K562 (cell line): ENCODE results near the gene ARID3A. TPM values are rescaled to one million over a fixed set of nuclear protein-coding genes. Genes with fewer than 3 reads are reported as not detected.

Experiments used
- BHLHE40 ChIP-seq: IDR thresholded peaks from 2 replicates; pipeline ENCODE4 v1.6.1; 2011; ENCODE audit warnings: low read length, improper control_type of control experiment
- CHD4 ChIP-seq: fragments of 200-600 bp; sonication (generic); IDR thresholded peaks from 3 replicates; pipeline ENCODE4 v1.6.1; 2012; ENCODE audit warnings: low read depth, mild to moderate bottlenecking, mixed read lengths, low read length, inconsistent platforms; ENCODE audit not compliant: insufficient read depth, insufficient replicate concordance, poor library complexity, severe bottlenecking
- EGR1 ChIP-seq: fragments of 450-650 bp; conservative IDR thresholded peaks from 2 replicates; pipeline ENCODE4 v1.6.1; 2017; ENCODE audit warnings: mild to moderate bottlenecking
- HIVEP1 ChIP-seq: fragments of 250-450 bp; sonication (Bioruptor Pico); IDR thresholded peaks from 2 replicates; pipeline ENCODE4 v1.4.0; 2020; ENCODE audit warnings: mild to moderate bottlenecking
- JUNB ChIP-seq: fragments of 450-650 bp; formaldehyde crosslinking; conservative IDR thresholded peaks from 2 replicates; pipeline ENCODE4 v1.4.0; 2020; ENCODE audit warnings: mild to moderate bottlenecking
- KDM4B ChIP-seq, 2 experiments: fragments of 450-650 bp in 1 of 2; sonication (generic) in 1 of 2; IDR thresholded peaks; 2 replicates each; pipeline ENCODE4 v1.6.1; 2016 to 2017; ENCODE audit warnings: borderline replicate concordance in 2 of 2, antibody characterized with exemption in 1 of 2, low read depth in 1 of 2, mild to moderate bottlenecking in 1 of 2
- LEF1 ChIP-seq: fragments of 450-650 bp; IDR thresholded peaks from 2 replicates; pipeline ENCODE4 v1.6.1; 2016; ENCODE audit warnings: mild to moderate bottlenecking
- MIER1 ChIP-seq: fragments of 450-650 bp; IDR thresholded peaks from 2 replicates; pipeline ENCODE4 v1.6.1; 2016; ENCODE audit warnings: antibody characterized with exemption, mild to moderate bottlenecking, low read depth
- NONO ChIP-seq, 2 experiments: fragments of 200-400 bp in 1 of 2; fragments of 450-650 bp in 1 of 2; formaldehyde crosslinking in 1 of 2; IDR thresholded peaks; 2 replicates each; pipeline ENCODE4 v1.6.1; 2017; ENCODE audit warnings: low read depth in 2 of 2, mild to moderate bottlenecking in 2 of 2, moderate library complexity in 2 of 2, low read length in 1 of 2
- PCBP1 ChIP-seq: fragments of 200-400 bp; formaldehyde crosslinking; IDR thresholded peaks from 2 replicates; pipeline ENCODE4 v1.6.1; 2018; ENCODE audit warnings: mild to moderate bottlenecking, low read depth, low read length; ENCODE audit not compliant: poor library complexity, severe bottlenecking
- RBM22 ChIP-seq: fragments of 200-400 bp; formaldehyde crosslinking; IDR thresholded peaks from 2 replicates; pipeline ENCODE4 v1.6.1; 2018; ENCODE audit warnings: low read length, low read depth; ENCODE audit not compliant: poor library complexity, severe bottlenecking
- STAG1 ChIP-seq: sonication (generic); formaldehyde crosslinking; IDR thresholded peaks from 2 replicates; pipeline ENCODE4 v1.5.0; 2020; ENCODE audit warnings: missing genetic modification reagents, borderline replicate concordance
- ZC3H8 ChIP-seq: fragments of 450-650 bp; IDR thresholded peaks from 2 replicates; pipeline ENCODE4 v1.6.1; 2017
- ZNF274 ChIP-seq: IDR thresholded peaks from 2 replicates; pipeline ENCODE4 v1.6.1; 2011; ENCODE audit warnings: low read depth, mild to moderate bottlenecking, low read length, moderate library complexity, borderline replicate concordance
- ZSCAN29 ChIP-seq: fragments of 450-650 bp; IDR thresholded peaks from 2 replicates; pipeline ENCODE4 v1.6.1; 2017
- polyA plus RNA-seq, 8 experiments: library from polyadenylated mRNA; depleted of rRNA in 4 of 8; stranded (reverse) in 5 of 8; unstranded in 3 of 8; fragments of >200 nt; fragmentation: Nextera tagmentation in 2 of 8; fragmentation: Illumina TruSeq in 1 of 8; extraction: Ambion mirVana in 2 of 8; extraction: Trizol in 1 of 8; gene quantifications; 2 replicates each; pipeline versions ENCODE4 v1.2.1 to v1.2.3, GENCODE V29; 2011 to 2014; ENCODE audit warnings: inconsistent platforms in 1 of 8, missing spikeins in 1 of 8
- total RNA-seq, 7 experiments: library from RNA; depleted of rRNA in 6 of 7; stranded (reverse); fragments of >200 nt in 6 of 7; fragmentation: Illumina TruSeq in 2 of 7; extraction: Trizol in 2 of 7; gene quantifications; 2 replicates each; pipeline versions ENCODE4 v1.2.1 to v1.2.3, GENCODE V29; 2011 to 2021; ENCODE audit warnings: low replicate concordance in 1 of 7
- TF ChIP-seq, protein P1 (sequence below): fragments of 200-800 bp; sonication (Bioruptor generic); IDR thresholded peaks from 2 replicates; pipeline ENCODE4 v1.6.1; 2017; ENCODE audit warnings: missing genetic modification characterization, missing compliant biosample characterization
- TF ChIP-seq, protein P2 (sequence below): sonication (generic); formaldehyde crosslinking; IDR thresholded peaks from 2 replicates; pipeline ENCODE4 v1.8.0; 2022; ENCODE audit warnings: mild to moderate bottlenecking, missing genetic modification reagents
- TF ChIP-seq, protein P3 (sequence below): sonication (generic); formaldehyde crosslinking; IDR thresholded peaks from 2 replicates; pipeline ENCODE4 v1.8.0; 2023; ENCODE audit warnings: missing genetic modification reagents, mild to moderate bottlenecking, borderline replicate concordance
- TF ChIP-seq, protein P4 (sequence below): IDR thresholded peaks from 3 replicates; pipeline ENCODE4 v1.6.1; 2011; ENCODE audit warnings: borderline replicate concordance, mild to moderate bottlenecking; ENCODE audit not compliant: insufficient read length, insufficient read depth

The ARID3A gene
- total and polyA plus RNA-seq, 9 of the 15 experiments (the other 6 are each of a cell fraction or from before 2014, with no cell fraction given), result 1.4 to 118 (median 31.2) TPM

DNA sequence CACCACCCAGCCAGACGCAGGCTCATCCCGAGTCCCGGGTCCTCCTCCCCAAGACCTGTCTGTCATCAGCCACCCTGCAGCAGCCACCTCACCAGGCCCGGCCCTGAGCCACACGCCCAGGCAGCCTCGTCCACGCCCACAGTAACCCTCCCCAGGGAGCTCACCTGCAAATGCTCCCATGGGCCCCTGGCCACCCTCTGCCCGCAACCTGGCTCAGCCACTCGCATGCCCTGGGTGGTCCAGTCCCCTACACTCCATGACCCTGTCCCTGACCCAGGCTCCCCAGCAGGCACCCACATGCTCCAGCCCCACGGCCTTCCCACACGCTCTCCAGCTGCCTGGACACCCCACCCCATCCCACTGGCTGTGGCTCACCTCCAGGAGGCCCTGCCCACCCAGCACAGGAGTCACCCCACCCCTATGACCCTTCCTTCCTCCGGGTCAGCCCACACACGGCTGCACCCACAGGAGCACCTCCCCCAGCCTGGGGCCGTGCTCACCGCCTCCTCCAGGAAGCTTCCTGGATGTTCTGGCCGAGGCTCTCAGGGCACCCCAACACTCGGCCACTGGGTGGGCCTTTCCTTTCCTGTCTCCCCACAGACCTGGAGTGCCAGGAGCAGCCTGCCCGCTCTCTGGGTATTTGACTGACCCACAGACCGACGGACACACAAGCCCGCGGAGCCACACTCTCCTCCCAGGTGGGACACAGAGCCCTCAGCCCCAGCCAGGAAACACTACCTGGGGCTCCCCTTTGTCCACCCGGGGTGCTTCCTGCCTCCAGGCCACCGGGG lies 91.5 kb downstream of the ARID3A start (continued):
- TF ChIP-seq ZC3H8, result no peak
- TF ChIP-seq LEF1, result no peak
- no peak for TF ChIP-seq KDM4B (IDR thresholded peaks at IDR 0.05; ENCODE audit: borderline replicate concordance in 2 of 2, low read depth in 1 of 2)
- no peak for TF ChIP-seq STAG1 (CRISPR knock-in tag)
- TF ChIP-seq PCBP1, result no peak
- TF ChIP-seq CHD4, result no peak
- TF ChIP-seq, protein P1, sequence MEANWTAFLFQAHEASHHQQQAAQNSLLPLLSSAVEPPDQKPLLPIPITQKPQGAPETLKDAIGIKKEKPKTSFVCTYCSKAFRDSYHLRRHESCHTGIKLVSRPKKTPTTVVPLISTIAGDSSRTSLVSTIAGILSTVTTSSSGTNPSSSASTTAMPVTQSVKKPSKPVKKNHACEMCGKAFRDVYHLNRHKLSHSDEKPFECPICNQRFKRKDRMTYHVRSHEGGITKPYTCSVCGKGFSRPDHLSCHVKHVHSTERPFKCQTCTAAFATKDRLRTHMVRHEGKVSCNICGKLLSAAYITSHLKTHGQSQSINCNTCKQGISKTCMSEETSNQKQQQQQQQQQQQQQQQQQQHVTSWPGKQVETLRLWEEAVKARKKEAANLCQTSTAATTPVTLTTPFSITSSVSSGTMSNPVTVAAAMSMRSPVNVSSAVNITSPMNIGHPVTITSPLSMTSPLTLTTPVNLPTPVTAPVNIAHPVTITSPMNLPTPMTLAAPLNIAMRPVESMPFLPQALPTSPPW (CRISPR knock-in tag), result peak; percentile 68
- TF ChIP-seq ZNF274, result no peak
- TF ChIP-seq MIER1, result no peak
- TF ChIP-seq, protein P2, sequence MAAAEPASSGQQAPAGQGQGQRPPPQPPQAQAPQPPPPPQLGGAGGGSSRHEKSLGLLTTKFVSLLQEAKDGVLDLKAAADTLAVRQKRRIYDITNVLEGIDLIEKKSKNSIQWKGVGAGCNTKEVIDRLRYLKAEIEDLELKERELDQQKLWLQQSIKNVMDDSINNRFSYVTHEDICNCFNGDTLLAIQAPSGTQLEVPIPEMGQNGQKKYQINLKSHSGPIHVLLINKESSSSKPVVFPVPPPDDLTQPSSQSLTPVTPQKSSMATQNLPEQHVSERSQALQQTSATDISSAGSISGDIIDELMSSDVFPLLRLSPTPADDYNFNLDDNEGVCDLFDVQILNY (CRISPR knock-in tag), result no peak
- peak; percentile 80 for TF ChIP-seq RBM22
- peak; percentile 82 for TF ChIP-seq EGR1
- TF ChIP-seq, protein P3, sequence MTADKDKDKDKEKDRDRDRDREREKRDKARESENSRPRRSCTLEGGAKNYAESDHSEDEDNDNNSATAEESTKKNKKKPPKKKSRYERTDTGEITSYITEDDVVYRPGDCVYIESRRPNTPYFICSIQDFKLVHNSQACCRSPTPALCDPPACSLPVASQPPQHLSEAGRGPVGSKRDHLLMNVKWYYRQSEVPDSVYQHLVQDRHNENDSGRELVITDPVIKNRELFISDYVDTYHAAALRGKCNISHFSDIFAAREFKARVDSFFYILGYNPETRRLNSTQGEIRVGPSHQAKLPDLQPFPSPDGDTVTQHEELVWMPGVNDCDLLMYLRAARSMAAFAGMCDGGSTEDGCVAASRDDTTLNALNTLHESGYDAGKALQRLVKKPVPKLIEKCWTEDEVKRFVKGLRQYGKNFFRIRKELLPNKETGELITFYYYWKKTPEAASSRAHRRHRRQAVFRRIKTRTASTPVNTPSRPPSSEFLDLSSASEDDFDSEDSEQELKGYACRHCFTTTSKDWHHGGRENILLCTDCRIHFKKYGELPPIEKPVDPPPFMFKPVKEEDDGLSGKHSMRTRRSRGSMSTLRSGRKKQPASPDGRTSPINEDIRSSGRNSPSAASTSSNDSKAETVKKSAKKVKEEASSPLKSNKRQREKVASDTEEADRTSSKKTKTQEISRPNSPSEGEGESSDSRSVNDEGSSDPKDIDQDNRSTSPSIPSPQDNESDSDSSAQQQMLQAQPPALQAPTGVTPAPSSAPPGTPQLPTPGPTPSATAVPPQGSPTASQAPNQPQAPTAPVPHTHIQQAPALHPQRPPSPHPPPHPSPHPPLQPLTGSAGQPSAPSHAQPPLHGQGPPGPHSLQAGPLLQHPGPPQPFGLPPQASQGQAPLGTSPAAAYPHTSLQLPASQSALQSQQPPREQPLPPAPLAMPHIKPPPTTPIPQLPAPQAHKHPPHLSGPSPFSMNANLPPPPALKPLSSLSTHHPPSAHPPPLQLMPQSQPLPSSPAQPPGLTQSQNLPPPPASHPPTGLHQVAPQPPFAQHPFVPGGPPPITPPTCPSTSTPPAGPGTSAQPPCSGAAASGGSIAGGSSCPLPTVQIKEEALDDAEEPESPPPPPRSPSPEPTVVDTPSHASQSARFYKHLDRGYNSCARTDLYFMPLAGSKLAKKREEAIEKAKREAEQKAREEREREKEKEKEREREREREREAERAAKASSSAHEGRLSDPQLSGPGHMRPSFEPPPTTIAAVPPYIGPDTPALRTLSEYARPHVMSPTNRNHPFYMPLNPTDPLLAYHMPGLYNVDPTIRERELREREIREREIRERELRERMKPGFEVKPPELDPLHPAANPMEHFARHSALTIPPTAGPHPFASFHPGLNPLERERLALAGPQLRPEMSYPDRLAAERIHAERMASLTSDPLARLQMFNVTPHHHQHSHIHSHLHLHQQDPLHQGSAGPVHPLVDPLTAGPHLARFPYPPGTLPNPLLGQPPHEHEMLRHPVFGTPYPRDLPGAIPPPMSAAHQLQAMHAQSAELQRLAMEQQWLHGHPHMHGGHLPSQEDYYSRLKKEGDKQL (CRISPR knock-in tag), result no peak
- TF ChIP-seq, protein P4, sequence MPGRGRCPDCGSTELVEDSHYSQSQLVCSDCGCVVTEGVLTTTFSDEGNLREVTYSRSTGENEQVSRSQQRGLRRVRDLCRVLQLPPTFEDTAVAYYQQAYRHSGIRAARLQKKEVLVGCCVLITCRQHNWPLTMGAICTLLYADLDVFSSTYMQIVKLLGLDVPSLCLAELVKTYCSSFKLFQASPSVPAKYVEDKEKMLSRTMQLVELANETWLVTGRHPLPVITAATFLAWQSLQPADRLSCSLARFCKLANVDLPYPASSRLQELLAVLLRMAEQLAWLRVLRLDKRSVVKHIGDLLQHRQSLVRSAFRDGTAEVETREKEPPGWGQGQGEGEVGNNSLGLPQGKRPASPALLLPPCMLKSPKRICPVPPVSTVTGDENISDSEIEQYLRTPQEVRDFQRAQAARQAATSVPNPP, result no peak
- no peak for TF ChIP-seq ZSCAN29
- TF ChIP-seq HIVEP1, result no peak
- peak in 1 of 2 experiments; percentile 58; a peak in 1 of 4 replicates for TF ChIP-seq NONO (IDR thresholded peaks at IDR 0.05; ENCODE audit: low read depth in 2 of 2, low read length in 1 of 2)
- no peak for TF ChIP-seq BHLHE40
- no peak for TF ChIP-seq JUNB
